Measurements from ENCODE around the gene ITM2C.

The ITM2C gene

GRCh38 chr2:230903231-230904150 lies 38.7 kb downstream of the ITM2C start:
- Mint-ChIP-seq H3K9me3 (no peaks in the 10 kb centered on the region), H3K4me1 (peaks cover 19% of the 10 kb centered on the region), H3K36me3 (ENCODE audit: insufficient read depth) (peaks cover 3% of the 10 kb centered on the region), H3K27ac (ENCODE audit: low read depth) (no peak overlapping the region), H3K4me3 (no peak overlapping the region), H3K27me3 (peaks cover 13% of the 10 kb centered on the region)
- DNase-seq (ENCODE audit: low spot score in 2 of 2) (no peak), ATAC-seq (replicated peaks; ENCODE audit: extremely low read depth, poor library complexity, severe bottlenecking) (no peak)

GRCh38 chr2:230904856-230905447 lies 40.2 kb downstream of the ITM2C start:
- no peak for ATAC-seq (replicated peaks; ENCODE audit: extremely low read depth, poor library complexity, severe bottlenecking)
- no peak for DNase-seq (ENCODE audit: low spot score in 2 of 2)
- Mint-ChIP-seq H3K36me3 (ENCODE audit: insufficient read depth) (peaks cover 6% of the 10 kb centered on the region), H3K27ac (ENCODE audit: low read depth) (no peak overlapping the region), H3K4me3 (no peak overlapping the region), H3K4me1 (peaks cover 27% of the 10 kb centered on the region), H3K27me3 (peaks cover 13% of the 10 kb centered on the region), H3K9me3 (no peaks in the 10 kb centered on the region)

GRCh38 chr2:230905448-230906421 lies 41.0 kb downstream of the ITM2C start:
- Mint-ChIP-seq H3K27me3 (peaks cover 10% of the 10 kb centered on the region), H3K27ac (ENCODE audit: low read depth) (no peak overlapping the region), H3K4me3 (no peak overlapping the region), H3K36me3 (ENCODE audit: insufficient read depth) (peaks cover 6% of the 10 kb centered on the region), H3K9me3 (no peaks in the 10 kb centered on the region), H3K4me1 (peaks cover 27% of the 10 kb centered on the region)
- DNase-seq (ENCODE audit: low spot score in 2 of 2), result no peak
- peak; percentile 80 for ATAC-seq (replicated peaks; ENCODE audit: extremely low read depth, poor library complexity, severe bottlenecking)

GRCh38 chr2:230906471-230907230 lies 41.9 kb downstream of the ITM2C start:
- Mint-ChIP-seq H3K4me3 (no peak overlapping the region), H3K36me3 (ENCODE audit: insufficient read depth) (peaks cover 6% of the 10 kb centered on the region), H3K27ac (ENCODE audit: low read depth) (no peak overlapping the region), H3K4me1 (peaks cover 27% of the 10 kb centered on the region), H3K27me3 (peaks cover under 1% of the 10 kb centered on the region), H3K9me3 (no peaks in the 10 kb centered on the region)
- DNase-seq (ENCODE audit: low spot score in 2 of 2) (no peak), ATAC-seq (replicated peaks; ENCODE audit: extremely low read depth, poor library complexity, severe bottlenecking) (no peak)

- H3K36me3 Mint-ChIP-seq (ENCODE audit: insufficient read depth), result peaks cover 6% of the 10 kb centered on the region
- peaks cover 22% of the 10 kb centered on the region for H3K4me1 Mint-ChIP-seq
- H3K27ac Mint-ChIP-seq (ENCODE audit: low read depth), result no peak overlapping the region
- ATAC-seq (replicated peaks; ENCODE audit: extremely low read depth, poor library complexity, severe bottlenecking) (no peak), DNase-seq (ENCODE audit: low spot score in 2 of 2) (no peak)
- no peaks in the 10 kb centered on the region for H3K9me3 Mint-ChIP-seq
- no peaks in the 10 kb centered on the region for H3K27me3 Mint-ChIP-seq
- H3K4me3 Mint-ChIP-seq, result no peak overlapping the region
Observed at GRCh38 chr2:230907361-230908091, 42.8 kb downstream of the ITM2C start.

- Mint-ChIP-seq H3K27ac (ENCODE audit: low read depth) (no peak overlapping the region), H3K4me1 (peaks cover 21% of the 10 kb centered on the region), H3K9me3 (no peaks in the 10 kb centered on the region), H3K36me3 (ENCODE audit: insufficient read depth) (peaks cover 6% of the 10 kb centered on the region), H3K27me3 (peaks cover under 1% of the 10 kb centered on the region), H3K4me3 (no peak overlapping the region)
- no peak for ATAC-seq (replicated peaks; ENCODE audit: extremely low read depth, poor library complexity, severe bottlenecking)
- no peak for DNase-seq (ENCODE audit: low spot score in 2 of 2)
Observed at GRCh38 chr2:230908092-230908594, 43.4 kb downstream of the ITM2C start.

GRCh38 chr2:230908595-230909191 lies 44.0 kb downstream of the ITM2C start:
- DNase-seq (ENCODE audit: low spot score in 2 of 2) (no peak), ATAC-seq (replicated peaks; ENCODE audit: extremely low read depth, poor library complexity, severe bottlenecking) (no peak)
- Mint-ChIP-seq H3K27ac (ENCODE audit: low read depth) (no peak overlapping the region), H3K9me3 (no peaks in the 10 kb centered on the region), H3K27me3 (peaks cover 6% of the 10 kb centered on the region), H3K36me3 (ENCODE audit: insufficient read depth) (peaks cover 6% of the 10 kb centered on the region), H3K4me1 (peaks cover 21% of the 10 kb centered on the region), H3K4me3 (no peak overlapping the region)

- H3K4me3 Mint-ChIP-seq, result no peak overlapping the region
- peaks cover 21% of the 10 kb centered on the region for H3K4me1 Mint-ChIP-seq
- H3K36me3 Mint-ChIP-seq (ENCODE audit: insufficient read depth), result peaks cover 6% of the 10 kb centered on the region
- ATAC-seq (replicated peaks; ENCODE audit: extremely low read depth, poor library complexity, severe bottlenecking), result no peak
- H3K9me3 Mint-ChIP-seq, result no peaks in the 10 kb centered on the region
- H3K27ac Mint-ChIP-seq (ENCODE audit: low read depth), result no peak overlapping the region
- no peak for DNase-seq (ENCODE audit: low spot score in 2 of 2)
- H3K27me3 Mint-ChIP-seq, result peaks cover 19% of the 10 kb centered on the region
Observed at GRCh38 chr2:230909841-230910545, 45.3 kb downstream of the ITM2C start.

- Mint-ChIP-seq H3K4me1 (peaks cover 15% of the 10 kb centered on the region), H3K4me3 (no peak overlapping the region), H3K27me3 (peaks cover 26% of the 10 kb centered on the region), H3K9me3 (no peaks in the 10 kb centered on the region), H3K27ac (ENCODE audit: low read depth) (no peak overlapping the region), H3K36me3 (ENCODE audit: insufficient read depth) (peaks cover 6% of the 10 kb centered on the region)
- DNase-seq (ENCODE audit: low spot score in 2 of 2) (no peak), ATAC-seq (replicated peaks; ENCODE audit: extremely low read depth, poor library complexity, severe bottlenecking) (no peak)
Observed at GRCh38 chr2:230910546-230911177, 45.9 kb downstream of the ITM2C start.

GRCh38 chr2:230912046-230912445 lies 47.3 kb downstream of the ITM2C start:
- Mint-ChIP-seq H3K27me3 (peaks cover 35% of the 10 kb centered on the region), H3K4me3 (no peak overlapping the region), H3K9me3 (no peaks in the 10 kb centered on the region), H3K36me3 (ENCODE audit: insufficient read depth) (peaks cover 3% of the 10 kb centered on the region), H3K4me1 (peaks cover 8% of the 10 kb centered on the region), H3K27ac (ENCODE audit: low read depth) (no peak overlapping the region)
- no peak for DNase-seq (ENCODE audit: low spot score in 2 of 2)
- no peak for ATAC-seq (replicated peaks; ENCODE audit: extremely low read depth, poor library complexity, severe bottlenecking)
